Subcutaneous adipose tissue (tissue), 4 donors: Measurements from ENCODE around the gene B3GNT4. TPM values are rescaled to one million over a fixed set of nuclear protein-coding genes. Genes with fewer than 3 reads are reported as not detected.

Experiments
- CTCF ChIP-seq: fragments of 450-650 bp; IDR thresholded peaks from one replicate; pipeline ENCODE4 v1.5.1; 2016; ENCODE audit warnings: low read depth, mild to moderate bottlenecking, control low read depth, antibody characterized with exemption, moderate library complexity
- total RNA-seq, 4 donors: library from RNA; depleted of rRNA; stranded (reverse); fragments of >200 nt; gene quantifications; one replicate each; pipeline ENCODE4 v1.1.0, GENCODE V29; 2016

B3GNT4 gene
- total RNA-seq, 4 donors from 2014 or later, result not detected

DNA sequence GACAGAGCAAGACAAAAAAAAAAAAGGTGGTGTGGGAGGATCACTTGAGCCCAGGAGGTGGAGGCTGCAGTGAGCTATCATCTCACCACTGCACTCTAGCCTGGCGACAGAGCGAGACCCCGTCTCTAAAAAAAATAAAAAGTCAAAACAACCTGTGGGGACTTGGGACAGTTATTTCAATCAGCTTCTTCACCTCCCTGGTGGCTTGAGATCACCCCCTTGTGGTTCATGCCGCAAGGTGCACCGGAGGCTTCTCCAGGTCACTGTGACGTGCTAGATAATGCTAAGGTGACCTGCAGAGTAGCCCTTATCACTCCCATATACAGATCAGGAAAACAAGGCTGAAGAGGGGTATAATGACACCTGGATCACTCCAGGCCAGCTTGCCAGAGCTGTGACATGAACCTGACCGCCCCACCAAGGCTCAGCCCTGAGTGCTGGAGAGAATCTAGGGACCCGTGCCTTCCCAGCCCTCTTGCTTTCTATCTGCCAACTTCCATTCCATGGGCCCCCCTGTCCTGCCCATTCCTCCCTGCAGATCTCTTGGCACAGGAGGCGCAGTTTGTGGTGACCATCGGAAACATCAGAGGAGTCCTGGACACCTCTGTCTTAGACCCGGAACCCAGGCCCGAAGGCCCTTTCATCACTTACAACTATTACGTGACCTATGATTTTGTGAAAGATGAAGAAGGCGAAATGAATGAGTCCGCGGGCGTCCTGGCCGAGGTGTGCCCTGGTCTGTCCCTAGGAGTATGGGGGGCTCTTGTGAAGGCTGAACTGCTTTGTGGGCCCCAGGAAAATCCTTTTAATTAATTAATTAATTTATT, 12.5 kb upstream of the B3GNT4 start:
- no peak for TF ChIP-seq CTCF

DNA sequence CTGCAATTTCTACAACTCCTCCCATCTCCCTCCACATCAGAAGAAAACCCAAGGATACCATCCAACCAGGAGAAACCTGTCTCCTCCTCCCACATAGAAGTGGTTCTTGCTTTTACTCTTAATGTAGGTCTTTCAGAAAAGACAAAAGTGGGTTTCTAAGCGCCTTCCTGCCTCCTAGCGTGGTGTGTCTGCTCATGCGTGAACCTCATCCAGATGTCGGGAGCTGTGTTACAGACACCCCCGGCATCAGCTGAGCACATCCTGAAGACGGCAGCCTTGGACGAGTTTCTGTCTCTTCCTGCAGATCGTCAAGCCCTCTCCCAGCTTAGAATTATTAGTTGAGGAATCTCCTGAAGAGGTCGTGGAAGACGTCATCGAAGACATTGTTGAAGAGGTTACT, 11.1 kb upstream of the B3GNT4 start:
- no peak for TF ChIP-seq CTCF

- no peak for TF ChIP-seq CTCF
These were observed 8.7 kb upstream of the B3GNT4 start for GRCh38 chr12:122194804-122195203.

GRCh38 chr12:122195405-122195804, 8.1 kb upstream of the B3GNT4 start:
- TF ChIP-seq CTCF, result no peak

GRCh38 chr12:122197612-122197966, 5.9 kb upstream of the B3GNT4 start:
- TF ChIP-seq CTCF, result no peak

DNA sequence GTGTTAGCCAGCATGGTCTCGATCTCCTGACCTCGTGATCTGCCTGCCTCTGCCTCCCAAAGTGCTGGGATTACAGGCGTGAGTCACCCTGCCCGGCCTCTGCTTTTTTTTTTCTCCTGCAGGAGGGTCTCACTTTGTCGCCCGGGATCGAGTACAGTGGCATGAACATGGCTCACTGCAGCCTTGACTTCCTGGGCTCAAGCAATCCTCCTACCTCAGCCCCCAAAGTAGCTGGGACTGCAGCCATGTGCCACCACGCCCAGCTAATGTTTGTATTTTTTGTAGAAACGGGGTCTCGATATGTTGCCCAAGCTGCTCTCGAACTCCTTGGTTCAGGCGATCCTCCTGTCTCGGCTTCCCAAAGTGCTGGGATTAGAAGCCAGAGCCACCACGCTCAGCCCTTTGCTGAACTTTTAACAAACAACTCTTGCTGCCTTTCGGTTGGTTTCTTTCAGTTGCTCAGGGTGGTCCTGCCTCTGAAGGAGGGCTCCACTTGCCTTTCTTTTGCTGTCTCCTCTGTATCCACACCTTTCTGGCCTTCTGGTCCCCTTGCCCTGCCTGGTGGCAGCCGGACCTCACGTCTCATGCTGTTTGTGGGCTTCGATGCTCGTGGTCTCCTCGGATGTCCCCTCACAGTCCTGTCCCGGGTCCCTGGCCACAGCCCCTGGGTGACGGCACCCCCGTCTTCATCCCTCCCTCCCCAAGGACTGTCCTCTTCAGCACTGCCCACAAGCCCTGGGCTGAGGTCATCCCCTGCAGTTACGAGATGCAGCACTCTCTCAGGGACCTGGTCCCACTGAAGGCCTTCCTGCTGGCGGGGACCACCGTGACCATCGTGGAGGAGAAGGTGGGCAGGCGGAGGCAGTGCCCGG, 3.8 kb upstream of the B3GNT4 start:
- no peak for TF ChIP-seq CTCF

DNA sequence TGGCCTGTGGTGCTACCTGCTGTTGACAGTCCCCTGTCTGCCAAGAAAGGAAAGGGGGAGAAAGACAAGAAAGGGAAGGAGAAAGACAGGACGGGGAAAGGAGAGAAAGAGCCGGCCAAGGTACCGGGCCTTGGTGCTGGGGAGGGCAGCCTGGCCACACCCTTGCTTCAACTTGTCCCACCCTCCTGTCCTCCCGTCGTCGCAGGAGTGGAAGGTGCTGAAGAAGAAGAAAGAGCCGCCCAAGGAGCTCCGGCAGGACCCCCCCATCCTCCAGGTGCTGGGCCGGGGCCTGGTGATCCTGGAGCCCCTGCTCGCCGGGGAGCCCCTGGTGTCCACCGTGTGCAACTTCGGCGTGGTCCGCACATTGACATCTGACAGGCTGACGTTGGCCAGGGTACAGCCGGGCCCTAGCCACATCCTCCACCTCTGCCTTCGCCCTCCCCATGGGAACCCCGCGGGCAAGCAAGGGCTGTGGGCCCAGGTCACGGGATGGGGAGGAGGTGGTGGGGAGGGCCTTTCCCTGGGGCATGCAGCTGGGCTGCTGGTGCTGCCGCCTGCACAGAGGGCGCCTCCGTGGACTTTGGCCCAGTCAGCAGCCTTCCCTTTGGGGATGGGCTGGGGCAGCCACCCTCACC, 2.9 kb upstream of the B3GNT4 start:
- no peak for TF ChIP-seq CTCF
